HepG2 (cell line): ENCODE data around the gene ARID5B. TPM values are rescaled to one million over a fixed set of nuclear protein-coding genes. Genes with fewer than 3 reads are reported as not detected.

Experiments used
- ATAC-seq: fragments of 200-7000 bp; cut with Tn5 transposase; 3 replicates; pipeline ENCODE4 v1.9.1; 2020; ENCODE audit warnings: mild to moderate bottlenecking, moderate library complexity
- BruUV-seq: library from RNA; stranded (reverse); fragments of 400-500 nt; replicated peaks from 2 replicates; lab custom pipeline; 2021; lab: Mats Ljungman, UMichigan
- CTCF ChIA-PET: fragments of 300-600 bp; formaldehyde crosslinking; extraction: SDS; loops from one replicate; lab custom pipeline; 2021; ENCODE audit warnings: low total read pairs, inconsistent platforms, low intra/inter-chr PET ratio; lab: Yijun Ruan, JAX
- POLR2A ChIA-PET: fragments of 350-600 bp; sonication (Branson Sonifier 250); formaldehyde crosslinking; loops from one replicate; lab custom pipeline; 2020; ENCODE audit warnings: antibody characterized with exemption, inconsistent platforms; lab: Yijun Ruan, JAX
- DNase-seq: peaks from one replicate; pipeline ENCODE4 v3.0.0-alpha.2; 2015; ENCODE audit warnings: low spot score
- FAIRE-seq: peaks from 3 replicates; lab custom pipeline; 2011; peaks lifted over from hg19 to GRCh38; lab: Jason Lieb, UNC
- H2AFZ ChIP-seq: one replicate; pipeline ENCODE4 v1.6.1; 2011; ENCODE audit warnings: low read length, inconsistent platforms
- H3K27ac ChIP-seq: fragments of 300-600 bp; 3 replicates; pipeline ENCODE4 v1.8.0; 2011; ENCODE audit warnings: mixed run types, mild to moderate bottlenecking, mixed read lengths, low read length, inconsistent platforms; ENCODE audit not compliant: insufficient read depth; ENCODE audit errors: extremely low read length
- H3K27me3 ChIP-seq, 2 experiments: fragments of 200-600 bp in 1 of 2; 2 replicates in 1 of 2; 3 replicates in 1 of 2; pipeline versions ENCODE4 v1.6.0 to v1.8.0; 2011; ENCODE audit warnings: low read length in 2 of 2, mild to moderate bottlenecking in 2 of 2, moderate library complexity in 2 of 2, inconsistent platforms in 1 of 2; ENCODE audit not compliant: insufficient read depth in 2 of 2, control insufficient read depth in 1 of 2
- H3K36me3 ChIP-seq, 2 experiments: fragments of 200-600 bp in 1 of 2; replicated peaks in 1 of 2; 2 replicates in 1 of 2; 3 replicates in 1 of 2; pipeline versions ENCODE4 v1.5.1 to v1.8.0; 2011; ENCODE audit warnings: low read length in 2 of 2, inconsistent platforms in 1 of 2; ENCODE audit not compliant: insufficient read depth in 2 of 2, control insufficient read depth in 1 of 2
- H3K4me1 ChIP-seq: 2 replicates; pipeline ENCODE4 v1.5.1; 2012; ENCODE audit warnings: low read length, inconsistent platforms; ENCODE audit not compliant: insufficient read depth
- H3K4me2 ChIP-seq: 2 replicates; pipeline ENCODE4 v1.6.0; 2011; ENCODE audit warnings: low read depth, low read length, inconsistent platforms
- H3K4me3 ChIP-seq, 3 experiments: fragments of 200-600 bp in 1 of 3; sonication (generic), shearing (Covaris generic) in 1 of 3; replicated peaks in 1 of 3; 2 replicates each; pipeline ENCODE4 v1.5.1; 2011 to 2016; ENCODE audit warnings: low read length in 3 of 3, inconsistent platforms in 2 of 3, low read depth in 2 of 3, mild to moderate bottlenecking in 2 of 3, control low read depth in 1 of 3, mixed read lengths in 1 of 3; ENCODE audit not compliant: insufficient read depth in 1 of 3
- H3K79me2 ChIP-seq: one replicate; pipeline ENCODE4 v1.6.1; 2011; ENCODE audit warnings: low read length, inconsistent platforms; ENCODE audit not compliant: insufficient read depth
- H3K9ac ChIP-seq: 2 replicates; pipeline ENCODE4 v1.6.0; 2011; ENCODE audit warnings: mild to moderate bottlenecking, low read depth, low read length, inconsistent platforms; ENCODE audit not compliant: insufficient read depth
- H3K9me3 ChIP-seq: 2 replicates; pipeline ENCODE4 v1.5.1; 2012; ENCODE audit warnings: mild to moderate bottlenecking, low read length
- H4K20me1 ChIP-seq: 2 replicates; pipeline ENCODE4 v1.6.0; 2011; ENCODE audit warnings: inconsistent platforms, mild to moderate bottlenecking, low read length, moderate library complexity; ENCODE audit not compliant: insufficient read depth
- HNRNPUL1 ChIP-seq: fragments of 200-400 bp; formaldehyde crosslinking; IDR thresholded peaks from 2 replicates; pipeline ENCODE4 v1.6.1; 2017; ENCODE audit warnings: low read depth, mild to moderate bottlenecking, low read length, moderate library complexity
- ISX ChIP-seq: sonication (generic); formaldehyde crosslinking; conservative IDR thresholded peaks from 2 replicates; pipeline ENCODE4 v1.5.0; 2020; ENCODE audit warnings: missing genetic modification reagents
- MTERF4 ChIP-seq: sonication (generic); formaldehyde crosslinking; IDR thresholded peaks from 2 replicates; pipeline ENCODE4 v1.8.0; 2023; ENCODE audit warnings: mild to moderate bottlenecking, missing genetic modification reagents
- PHF21A ChIP-seq: sonication (generic); formaldehyde crosslinking; IDR thresholded peaks from 2 replicates; pipeline ENCODE4 v1.5.0; 2020; ENCODE audit warnings: mild to moderate bottlenecking, missing genetic modification reagents
- PPARG ChIP-seq: conservative IDR thresholded peaks from 2 replicates; pipeline ENCODE4 v1.6.1; 2016; ENCODE audit warnings: missing biosample characterization, missing genetic modification reagents
- SMAD9 ChIP-seq: sonication (generic); formaldehyde crosslinking; IDR thresholded peaks from 2 replicates; pipeline ENCODE4 v1.5.1; 2020; ENCODE audit warnings: mild to moderate bottlenecking, missing genetic modification reagents
- ZBTB2 ChIP-seq: sonication (generic); formaldehyde crosslinking; IDR thresholded peaks from 2 replicates; pipeline ENCODE4 v1.8.0; 2022; ENCODE audit warnings: low read depth, missing genetic modification reagents
- ZNF136 ChIP-seq: sonication (generic); formaldehyde crosslinking; IDR thresholded peaks from 2 replicates; pipeline ENCODE4 v1.8.1; 2022; ENCODE audit warnings: low read depth, mild to moderate bottlenecking, moderate library complexity, missing genetic modification reagents
- ZNF260 ChIP-seq: sonication (generic); formaldehyde crosslinking; IDR thresholded peaks from 2 replicates; pipeline ENCODE4 v1.4.0; 2020; ENCODE audit warnings: missing genetic modification reagents, low read depth, mild to moderate bottlenecking, borderline replicate concordance
- ZNF543 ChIP-seq: sonication (generic); formaldehyde crosslinking; IDR thresholded peaks from 2 replicates; pipeline ENCODE4 v1.4.0; 2020; ENCODE audit warnings: mild to moderate bottlenecking, missing genetic modification reagents
- ZNF776 ChIP-seq: sonication (generic); formaldehyde crosslinking; IDR thresholded peaks from 2 replicates; pipeline ENCODE4 v1.4.0; 2020; ENCODE audit warnings: mild to moderate bottlenecking, missing genetic modification reagents
- ZNF777 ChIP-seq: sonication (generic); formaldehyde crosslinking; IDR thresholded peaks from 2 replicates; pipeline ENCODE4 v1.4.0; 2020; ENCODE audit warnings: missing genetic modification reagents
- WGBS: methylation state at CpG from one replicate; pipeline ENCODE4 v1.1.6; 2017; ENCODE audit warnings: low lambda C conversion rate; 5-methylcytosine and 5-hydroxymethylcytosine counted together
- in situ Hi-C: cut with HindIII; loops from 2 replicates; pipeline ENCODE4 v1.10.0; 2017; ENCODE audit warnings: low pct_unique_long_range_greater_than_20kb; ENCODE audit not compliant: extremely low pct_ligation_motif_present
- intact Hi-C: fragments of 100-400 bp; cut with micrococcal nuclease; formaldehyde crosslinking; loops from one replicate; pipeline ENCODE4 v1.10.0; 2022; ENCODE audit not compliant: unreplicated experiment
- polyA plus RNA-seq, 8 experiments: library from polyadenylated mRNA; depleted of rRNA in 3 of 8; stranded (reverse) in 7 of 8; unstranded in 1 of 8; fragments of >200 nt; fragmentation: Illumina TruSeq in 4 of 8; extraction: Trizol in 4 of 8; gene quantifications; 2 replicates each; pipeline versions ENCODE4 v1.2.1 to v1.2.3, GENCODE V29; 2011 to 2016; ENCODE audit warnings: low read depth in 4 of 8, missing spikeins in 1 of 8, mixed read lengths in 1 of 8; ENCODE audit not compliant: insufficient read depth in 1 of 8
- total RNA-seq, 5 experiments: library from RNA; depleted of rRNA; stranded (reverse); fragments of >200 nt; fragmentation: Illumina TruSeq; extraction: Trizol; gene quantifications; 2 replicates each; pipeline ENCODE4 v1.2.3, GENCODE V29; 2016; ENCODE audit warnings: low read depth in 1 of 5
- TF ChIP-seq, protein P1 (sequence below): sonication (generic); formaldehyde crosslinking; IDR thresholded peaks from 2 replicates; pipeline ENCODE4 v1.8.0; 2022; ENCODE audit warnings: missing genetic modification reagents, mild to moderate bottlenecking, moderate library complexity, borderline replicate concordance

ARID5B gene
- total and polyA plus RNA-seq, 2 of the 13 experiments (the other 11 are each of a cell fraction or from before 2014, with no cell fraction given): 6.2 to 21.1 TPM

DNA sequence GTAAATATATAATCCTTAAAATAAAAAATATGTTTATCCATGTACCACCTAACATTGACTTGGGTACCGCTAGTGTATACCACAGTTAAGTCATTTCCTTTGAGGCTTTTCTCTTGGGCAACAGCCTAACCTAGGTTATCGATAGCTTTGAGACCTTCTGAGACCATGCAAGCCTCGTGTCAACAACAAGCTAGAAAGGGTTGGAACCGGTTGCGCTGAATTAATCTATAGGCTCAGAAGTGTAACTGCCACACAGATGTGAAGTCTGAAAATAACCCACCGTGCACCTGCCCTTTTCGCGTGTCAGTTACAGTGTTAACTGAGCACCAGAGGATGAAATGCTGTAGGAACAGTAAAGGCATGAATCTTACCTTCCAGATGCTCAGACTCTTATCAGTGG is 59.8 kb downstream of the ARID5B start:
- Histone ChIP-seq H3K27me3 (no peaks in the 10 kb centered on the region), H3K4me1 (peaks cover 50% of the 10 kb centered on the region), H3K9me3 (no peaks in the 10 kb centered on the region), H3K9ac (no peak overlapping the region), H3K4me2 (no peak overlapping the region), H3K27ac (no peak overlapping the region), H4K20me1 (no peaks in the 10 kb centered on the region), H3K36me3 (peaks cover 8 to 9% of the 10 kb centered on the region in 2 experiments), H3K4me3 (no peak overlapping the region), H3K79me2 (peaks cover 22% of the 10 kb centered on the region), H2AFZ (no peak overlapping the region)
- CTCF ChIA-PET: no interaction called here
- ATAC-seq: no peak
- intact Hi-C loops: loop anchor here (10.0 kb wide), 2 partner anchors 126 to 304 kb away; partner anchors contain the start of gene RTKN2
- POLR2A ChIA-PET: no interaction called here
- WGBS: 87% methylated on average over 8 of the region's 8 CpGs
- in situ Hi-C loops: no loop called here
- no peak for TF ChIP-seq ZNF777 (CRISPR knock-in tag)
- no peak for TF ChIP-seq ZBTB2 (CRISPR knock-in tag)
- TF ChIP-seq ZNF136 (CRISPR knock-in tag): no peak
- TF ChIP-seq, protein P1, sequence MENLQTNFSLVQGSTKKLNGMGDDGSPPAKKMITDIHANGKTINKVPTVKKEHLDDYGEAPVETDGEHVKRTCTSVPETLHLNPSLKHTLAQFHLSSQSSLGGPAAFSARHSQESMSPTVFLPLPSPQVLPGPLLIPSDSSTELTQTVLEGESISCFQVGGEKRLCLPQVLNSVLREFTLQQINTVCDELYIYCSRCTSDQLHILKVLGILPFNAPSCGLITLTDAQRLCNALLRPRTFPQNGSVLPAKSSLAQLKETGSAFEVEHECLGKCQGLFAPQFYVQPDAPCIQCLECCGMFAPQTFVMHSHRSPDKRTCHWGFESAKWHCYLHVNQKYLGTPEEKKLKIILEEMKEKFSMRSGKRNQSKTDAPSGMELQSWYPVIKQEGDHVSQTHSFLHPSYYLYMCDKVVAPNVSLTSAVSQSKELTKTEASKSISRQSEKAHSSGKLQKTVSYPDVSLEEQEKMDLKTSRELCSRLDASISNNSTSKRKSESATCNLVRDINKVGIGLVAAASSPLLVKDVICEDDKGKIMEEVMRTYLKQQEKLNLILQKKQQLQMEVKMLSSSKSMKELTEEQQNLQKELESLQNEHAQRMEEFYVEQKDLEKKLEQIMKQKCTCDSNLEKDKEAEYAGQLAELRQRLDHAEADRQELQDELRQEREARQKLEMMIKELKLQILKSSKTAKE (CRISPR knock-in tag): no peak
- TF ChIP-seq HNRNPUL1: no peak
- no peak for TF ChIP-seq ZNF260
- no peak for TF ChIP-seq MTERF4
- TF ChIP-seq ZNF543 (CRISPR knock-in tag): no peak
- TF ChIP-seq PPARG (CRISPR knock-in tag): no peak
- TF ChIP-seq PHF21A (CRISPR knock-in tag): no peak
- no peak for TF ChIP-seq SMAD9 (CRISPR knock-in tag)
- TF ChIP-seq ZNF776: no peak
- no peak for TF ChIP-seq ISX (CRISPR knock-in tag)
- no peak for DNase-seq
- FAIRE-seq: no peak
- BruUV-seq: no TSS peak
